Panc1 (cell line): ENCODE measurements around the gene PIGU. TPM values are rescaled to one million over a fixed set of nuclear protein-coding genes. Genes with fewer than 3 reads are reported as not detected.

ENCODE experiments used
- ATAC-seq: fragments of 200-7000 bp; cut with Tn5 transposase; 2 replicates; pipeline ENCODE4 v1.9.1; 2020; ENCODE audit warnings: mild to moderate bottlenecking, moderate library complexity
- BruUV-seq: library from RNA; stranded (reverse); fragments of 400-500 nt; replicated peaks from 2 replicates; lab custom pipeline; 2021; lab: Mats Ljungman, UMichigan
- CTCF ChIA-PET: fragments of 300-600 bp; sonication (Branson Sonifier 250); formaldehyde crosslinking; loops from one replicate; lab custom pipeline; 2022; ENCODE audit warnings: antibody characterized with exemption; lab: Charles Lee
- POLR2A ChIA-PET: fragments of 300-600 bp; sonication (Branson Sonifier 250); formaldehyde crosslinking; loops from one replicate; lab custom pipeline; 2022; ENCODE audit warnings: antibody characterized with exemption; lab: Charles Lee
- DNase-seq: peaks from one replicate; pipeline ENCODE4 v3.0.0-alpha.2; 2010; ENCODE audit warnings: low read depth, low spot score
- H3K27ac ChIP-seq: 2 replicates; pipeline ENCODE4 v1.5.1; 2011; ENCODE audit warnings: mild to moderate bottlenecking, low read length, inconsistent platforms
- H3K27me3 ChIP-seq: fragments of 200-500 bp; sonication (Bioruptor generic); 2 replicates; pipeline ENCODE4 v1.6.0; 2014; ENCODE audit warnings: low read length, inconsistent platforms; ENCODE audit not compliant: control insufficient read depth, insufficient read depth
- H3K36me3 ChIP-seq: fragments of 200-500 bp; sonication (Bioruptor generic); 2 replicates; pipeline ENCODE4 v1.5.1; 2014; ENCODE audit warnings: inconsistent platforms, mild to moderate bottlenecking, low read length, moderate library complexity; ENCODE audit not compliant: control insufficient read depth, insufficient read depth
- H3K4me1 ChIP-seq: 2 replicates; pipeline ENCODE4 v1.5.1; 2011; ENCODE audit warnings: inconsistent platforms, mild to moderate bottlenecking, low read length, moderate library complexity; ENCODE audit not compliant: control insufficient read depth, insufficient read depth
- H3K4me3 ChIP-seq, 2 experiments: 2 replicates each; pipeline ENCODE4 v1.5.1; 2011 to 2012; ENCODE audit warnings: low read depth in 2 of 2, low read length in 2 of 2, mild to moderate bottlenecking in 2 of 2, inconsistent platforms in 1 of 2, moderate library complexity in 1 of 2
- H3K9me3 ChIP-seq: fragments of 200-500 bp; sonication (Bioruptor generic); 2 replicates; pipeline ENCODE4 v1.5.1; 2014; ENCODE audit warnings: low read depth, mild to moderate bottlenecking, inconsistent platforms, low read length, moderate library complexity; ENCODE audit not compliant: control insufficient read depth, insufficient read depth
- POLR2AphosphoS5 ChIP-seq: IDR thresholded peaks from 2 replicates; pipeline ENCODE4 v1.6.1; 2012; ENCODE audit warnings: mild to moderate bottlenecking, low read depth, low read length, moderate library complexity
- SIN3A ChIP-seq: IDR thresholded peaks from 2 replicates; pipeline ENCODE4 v1.6.1; 2012; ENCODE audit warnings: low read depth, mild to moderate bottlenecking, low read length, moderate library complexity, borderline replicate concordance; ENCODE audit not compliant: insufficient read depth
- TCF7L2 ChIP-seq: IDR thresholded peaks from 2 replicates; pipeline ENCODE4 v1.6.1; 2011; ENCODE audit warnings: mild to moderate bottlenecking, low read depth, low read length, inconsistent platforms
- in situ Hi-C: cut with HindIII; loops from 2 replicates; pipeline ENCODE4 v1.10.0; 2016; ENCODE audit warnings: low sequenced_read_pairs, low pct_unique_long_range_greater_than_20kb
- intact Hi-C: fragments of 100-400 bp; cut with micrococcal nuclease; formaldehyde crosslinking; loops from one replicate; pipeline ENCODE4 v1.10.0; 2022; ENCODE audit not compliant: unreplicated experiment
- total RNA-seq: library from RNA; stranded (reverse); gene quantifications from one replicate; pipeline ENCODE4 v1.2.1, GENCODE V29; 2021; ENCODE audit not compliant: unreplicated experiment
- TF ChIP-seq, protein P1 (sequence below): fragments of 450-650 bp; IDR thresholded peaks from 2 replicates; pipeline ENCODE4 v1.5.1; 2017; ENCODE audit warnings: mild to moderate bottlenecking
- TF ChIP-seq, protein P2 (sequence below), 2 experiments: IDR thresholded peaks; 2 replicates each; pipeline ENCODE4 v1.6.1; 2011 to 2012; ENCODE audit warnings: low read depth in 2 of 2, control low read depth in 1 of 2, low read length in 1 of 2, mild to moderate bottlenecking in 1 of 2, moderate library complexity in 1 of 2; ENCODE audit not compliant: insufficient read depth in 1 of 2

The PIGU gene
- total RNA-seq, 1 experiment from 2014 or later: 22.9 TPM

DNA sequence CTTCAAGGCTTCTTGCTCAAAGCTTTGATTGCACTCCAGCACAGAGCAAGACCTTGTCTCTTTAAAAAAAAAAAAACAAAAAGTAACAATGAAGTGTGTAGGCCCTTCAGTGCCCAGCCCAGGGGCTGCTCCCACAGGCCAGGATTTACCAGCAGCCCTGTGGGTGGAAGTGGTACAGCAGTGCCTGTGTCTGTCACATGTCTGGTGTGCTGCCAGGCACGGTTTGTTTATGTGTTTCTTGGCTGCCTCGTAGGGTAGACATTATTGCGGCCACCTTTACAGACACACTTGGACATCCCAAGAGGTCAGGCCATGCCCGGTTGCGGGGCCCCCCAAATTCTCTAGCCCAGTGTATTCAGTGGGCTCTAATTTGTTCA, 148.0 kb downstream of the PIGU start:
- in situ Hi-C loops (no loop called here), intact Hi-C loops (no loop called here)
- CTCF ChIA-PET: no interaction called here
- H3K27ac ChIP-seq: no peak overlapping the region
- H3K9me3 ChIP-seq: no peaks in the 10 kb centered on the region
- H3K4me1 ChIP-seq: peaks cover 31% of the 10 kb centered on the region
- POLR2A ChIA-PET: interaction anchor here (0.6 kb wide), 1 partner anchor 12 kb away, joined by 6 read pairs; no protein-coding TSS in a partner anchor
- no peaks in the 10 kb centered on the region for H3K27me3 ChIP-seq
- no peak for DNase-seq
- H3K36me3 ChIP-seq: peaks cover 12% of the 10 kb centered on the region; the same call in 1 of the 2 replicates
- no peak for ATAC-seq
- BruUV-seq: no TSS peak
- H3K4me3 ChIP-seq: no peak overlapping the region
- TF ChIP-seq, protein P1, sequence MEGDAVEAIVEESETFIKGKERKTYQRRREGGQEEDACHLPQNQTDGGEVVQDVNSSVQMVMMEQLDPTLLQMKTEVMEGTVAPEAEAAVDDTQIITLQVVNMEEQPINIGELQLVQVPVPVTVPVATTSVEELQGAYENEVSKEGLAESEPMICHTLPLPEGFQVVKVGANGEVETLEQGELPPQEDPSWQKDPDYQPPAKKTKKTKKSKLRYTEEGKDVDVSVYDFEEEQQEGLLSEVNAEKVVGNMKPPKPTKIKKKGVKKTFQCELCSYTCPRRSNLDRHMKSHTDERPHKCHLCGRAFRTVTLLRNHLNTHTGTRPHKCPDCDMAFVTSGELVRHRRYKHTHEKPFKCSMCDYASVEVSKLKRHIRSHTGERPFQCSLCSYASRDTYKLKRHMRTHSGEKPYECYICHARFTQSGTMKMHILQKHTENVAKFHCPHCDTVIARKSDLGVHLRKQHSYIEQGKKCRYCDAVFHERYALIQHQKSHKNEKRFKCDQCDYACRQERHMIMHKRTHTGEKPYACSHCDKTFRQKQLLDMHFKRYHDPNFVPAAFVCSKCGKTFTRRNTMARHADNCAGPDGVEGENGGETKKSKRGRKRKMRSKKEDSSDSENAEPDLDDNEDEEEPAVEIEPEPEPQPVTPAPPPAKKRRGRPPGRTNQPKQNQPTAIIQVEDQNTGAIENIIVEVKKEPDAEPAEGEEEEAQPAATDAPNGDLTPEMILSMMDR: no peak
- TF ChIP-seq POLR2AphosphoS5 (no peak), TCF7L2 (no peak), SIN3A (no peak)
- TF ChIP-seq, protein P2, sequence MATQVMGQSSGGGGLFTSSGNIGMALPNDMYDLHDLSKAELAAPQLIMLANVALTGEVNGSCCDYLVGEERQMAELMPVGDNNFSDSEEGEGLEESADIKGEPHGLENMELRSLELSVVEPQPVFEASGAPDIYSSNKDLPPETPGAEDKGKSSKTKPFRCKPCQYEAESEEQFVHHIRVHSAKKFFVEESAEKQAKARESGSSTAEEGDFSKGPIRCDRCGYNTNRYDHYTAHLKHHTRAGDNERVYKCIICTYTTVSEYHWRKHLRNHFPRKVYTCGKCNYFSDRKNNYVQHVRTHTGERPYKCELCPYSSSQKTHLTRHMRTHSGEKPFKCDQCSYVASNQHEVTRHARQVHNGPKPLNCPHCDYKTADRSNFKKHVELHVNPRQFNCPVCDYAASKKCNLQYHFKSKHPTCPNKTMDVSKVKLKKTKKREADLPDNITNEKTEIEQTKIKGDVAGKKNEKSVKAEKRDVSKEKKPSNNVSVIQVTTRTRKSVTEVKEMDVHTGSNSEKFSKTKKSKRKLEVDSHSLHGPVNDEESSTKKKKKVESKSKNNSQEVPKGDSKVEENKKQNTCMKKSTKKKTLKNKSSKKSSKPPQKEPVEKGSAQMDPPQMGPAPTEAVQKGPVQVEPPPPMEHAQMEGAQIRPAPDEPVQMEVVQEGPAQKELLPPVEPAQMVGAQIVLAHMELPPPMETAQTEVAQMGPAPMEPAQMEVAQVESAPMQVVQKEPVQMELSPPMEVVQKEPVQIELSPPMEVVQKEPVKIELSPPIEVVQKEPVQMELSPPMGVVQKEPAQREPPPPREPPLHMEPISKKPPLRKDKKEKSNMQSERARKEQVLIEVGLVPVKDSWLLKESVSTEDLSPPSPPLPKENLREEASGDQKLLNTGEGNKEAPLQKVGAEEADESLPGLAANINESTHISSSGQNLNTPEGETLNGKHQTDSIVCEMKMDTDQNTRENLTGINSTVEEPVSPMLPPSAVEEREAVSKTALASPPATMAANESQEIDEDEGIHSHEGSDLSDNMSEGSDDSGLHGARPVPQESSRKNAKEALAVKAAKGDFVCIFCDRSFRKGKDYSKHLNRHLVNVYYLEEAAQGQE (IDR thresholded peaks at IDR 0.05; ENCODE audit: insufficient read depth in 1 of 2, low read depth in 2 of 2, low read length in 1 of 2): no peak

DNA sequence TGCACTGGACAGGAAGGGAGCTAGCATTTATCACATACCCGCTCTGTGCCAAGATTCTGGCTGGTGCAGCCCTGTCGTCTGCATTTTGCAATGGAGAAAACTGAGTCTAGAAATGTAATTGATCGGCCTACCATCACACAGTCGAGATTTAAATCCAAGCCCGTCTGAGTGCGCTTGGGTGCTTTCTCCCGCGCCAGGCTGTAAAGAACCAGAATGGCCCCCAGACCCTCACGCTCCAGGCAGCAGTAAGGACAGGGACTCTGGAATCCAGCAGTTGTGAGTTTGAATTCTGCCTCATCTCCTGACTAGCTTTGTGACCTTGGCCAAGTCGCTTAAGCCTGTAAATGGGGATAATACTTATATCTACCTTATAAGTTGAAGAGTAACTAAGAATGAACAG, 149.9 kb downstream of the PIGU start:
- Histone ChIP-seq H3K9me3 (no peaks in the 10 kb centered on the region), H3K27ac (peak overlapping the region; percentile 79), H3K27me3 (no peaks in the 10 kb centered on the region), H3K36me3 (peaks cover 12% of the 10 kb centered on the region; the same call in 1 of the 2 replicates), H3K4me1 (peaks cover 49% of the 10 kb centered on the region), H3K4me3 (no peak overlapping the region)
- intact Hi-C loops: no loop called here
- TF ChIP-seq POLR2AphosphoS5: no peak
- TF ChIP-seq SIN3A: no peak
- TF ChIP-seq, protein P1: no peak
- no peak for TF ChIP-seq TCF7L2
- TF ChIP-seq, protein P2 (IDR thresholded peaks at IDR 0.05; ENCODE audit: insufficient read depth in 1 of 2, low read depth in 2 of 2, low read length in 1 of 2): no peak
- ChIA-PET CTCF (interaction anchor here (0.7 to 1.3 kb wide), 2 partner anchors 176 to 181 kb away, joined by 3 to 4 read pairs; no protein-coding TSS in a partner anchor), POLR2A (no interaction called here)
- in situ Hi-C loops: no loop called here
- DNase-seq (no peak), ATAC-seq (no peak)
- no TSS peak for BruUV-seq
